AG04450 (cell line): ENCODE data around the gene RASSF9. TPM values are rescaled to one million over a fixed set of nuclear protein-coding genes. Genes with fewer than 3 reads are reported as not detected.

Experiments used
- CTCF ChIA-PET: fragments of 300-600, 350-600 bp; formaldehyde crosslinking; extraction: SDS; loops from one replicate; lab custom pipeline; 2022; ENCODE audit warnings: antibody characterized with exemption, inconsistent platforms; lab: Charles Lee
- POLR2A ChIA-PET: fragments of 350-600 bp; formaldehyde crosslinking; extraction: SDS; loops from one replicate; lab custom pipeline; 2021; ENCODE audit warnings: antibody characterized with exemption, inconsistent platforms; lab: Yijun Ruan, JAX
- DNase-seq: peaks from one replicate; pipeline ENCODE4 v3.0.0-alpha.2; 2011; ENCODE audit warnings: low read depth, low spot score
- H3K27ac ChIP-seq: one replicate; pipeline ENCODE4 v1.5.1; 2012; ENCODE audit warnings: low read depth, low read length, control low read depth
- H3K27me3 ChIP-seq: one replicate; pipeline ENCODE4 v1.6.0; 2012; ENCODE audit warnings: low read length; ENCODE audit not compliant: control insufficient read depth, insufficient read depth
- H3K4me3 ChIP-seq: 2 replicates; pipeline ENCODE4 v1.5.1; 2011; ENCODE audit warnings: mild to moderate bottlenecking, low read depth, low read length, control low read depth
- H3K9me3 ChIP-seq: 2 replicates; pipeline ENCODE4 v1.5.1; 2012; ENCODE audit warnings: low read length; ENCODE audit not compliant: control insufficient read depth, insufficient read depth
- CTCF ChIP-seq: IDR thresholded peaks from 2 replicates; pipeline ENCODE4 v1.5.1; 2011; ENCODE audit warnings: low read depth, low read length, control low read depth, inconsistent platforms
- polyA plus RNA-seq: library from polyadenylated mRNA; depleted of rRNA; stranded (reverse); fragments of >200 nt; gene quantifications from 2 replicates; pipeline ENCODE4 v1.2.3, GENCODE V29; 2011

RASSF9 gene
- polyA plus RNA-seq, 1 experiment: 0.16 TPM

GRCh38 chr12:85855305-85855704, 19.1 kb upstream of the RASSF9 start:
- Histone ChIP-seq H3K9me3 (no peaks in the 10 kb centered on the region; the same call in 1 of the 2 replicates), H3K27ac (no peak overlapping the region), H3K4me3 (no peak overlapping the region), H3K27me3 (no peaks in the 10 kb centered on the region)
- CTCF ChIA-PET: interaction anchor here (0.6 to 2.7 kb wide), 4 partner anchors 12 to 387 kb away, joined by 3 to 27 read pairs (median 4); partner anchors contain the start of gene RASSF9
- DNase-seq: no peak
- TF ChIP-seq CTCF: no peak
- POLR2A ChIA-PET: no interaction called here

- DNase-seq: no peak
- no peak for TF ChIP-seq CTCF
- Histone ChIP-seq H3K27me3 (no peaks in the 10 kb centered on the region), H3K27ac (no peak overlapping the region), H3K9me3 (no peaks in the 10 kb centered on the region), H3K4me3 (no peak overlapping the region)
- ChIA-PET POLR2A (no interaction called here), CTCF (interaction anchor here (0.6 to 1.0 kb wide), 3 partner anchors 8 to 373 kb away, joined by 3 to 7 read pairs (median 3); no protein-coding TSS in a partner anchor)
Measured at GRCh38 chr12:85849344-85849743, 13.1 kb upstream of the RASSF9 start.

GRCh38 chr12:85843606-85844310, 7.5 kb upstream of the RASSF9 start:
- no peaks in the 10 kb centered on the region for H3K27me3 ChIP-seq
- ChIA-PET POLR2A (no interaction called here), CTCF (no interaction called here)
- H3K27ac ChIP-seq: no peak overlapping the region
- H3K4me3 ChIP-seq: no peak overlapping the region
- TF ChIP-seq CTCF: no peak
- no peak for DNase-seq
- H3K9me3 ChIP-seq: no peaks in the 10 kb centered on the region; the same call in 1 of the 2 replicates

GRCh38 chr12:85835426-85836196, 598 bp downstream of the RASSF9 start:
- H3K9me3 ChIP-seq: no peaks in the 10 kb centered on the region
- no peaks in the 10 kb centered on the region for H3K27me3 ChIP-seq
- ChIA-PET POLR2A (no interaction called here), CTCF (interaction anchor here (0.7 to 1.1 kb wide), 3 partner anchors 20 to 276 kb away, joined by 3 to 5 read pairs (median 3); no protein-coding TSS in a partner anchor)
- TF ChIP-seq CTCF: no peak
- H3K4me3 ChIP-seq: peak overlapping the region; percentile 46
- H3K27ac ChIP-seq: no peak overlapping the region
- no peak for DNase-seq

- DNase-seq: no peak
- H3K27ac ChIP-seq: no peak overlapping the region
- H3K9me3 ChIP-seq: no peaks in the 10 kb centered on the region
- H3K4me3 ChIP-seq: no peak overlapping the region
- ChIA-PET CTCF (no interaction called here), POLR2A (no interaction called here)
- no peaks in the 10 kb centered on the region for H3K27me3 ChIP-seq
- no peak for TF ChIP-seq CTCF
Measured at GRCh38 chr12:85834378-85834777, 1.8 kb downstream of the RASSF9 start.
